Sigmoid colon (tissue), 7 donors: ENCODE measurements around the gene CCNQ. TPM values are rescaled to one million over a fixed set of nuclear protein-coding genes. Genes with fewer than 3 reads are reported as not detected.

Source experiments
- DNase-seq: peaks from one replicate; pipeline ENCODE4 v3.0.0-alpha.2; 2019
- H3K27ac ChIP-seq, 4 donors: fragments of 200-600 bp; sonication (generic); one replicate each; pipeline ENCODE4 v1.5.1; 2016 to 2019; ENCODE audit warnings: mild to moderate bottlenecking in 1 of 4
- H3K27me3 ChIP-seq, 3 donors: fragments of 200-600 bp; sonication (generic); one replicate each; pipeline ENCODE4 v1.5.1; 2019; ENCODE audit warnings: mild to moderate bottlenecking in 1 of 3
- H3K36me3 ChIP-seq, 4 donors: fragments of 200-600 bp; sonication (generic); one replicate each; pipeline ENCODE4 v1.5.1; 2016 to 2019
- H3K4me1 ChIP-seq, 4 donors: fragments of 200-600 bp; sonication (generic); one replicate each; pipeline ENCODE4 v1.5.1; 2017 to 2019
- H3K4me3 ChIP-seq, 4 donors: fragments of 200-600 bp; sonication (generic); one replicate each; pipeline ENCODE4 v1.5.1; 2017 to 2019; ENCODE audit warnings: mild to moderate bottlenecking in 2 of 4, moderate library complexity in 1 of 4
- H3K9me3 ChIP-seq, 4 donors: fragments of 200-600 bp in 3 of 4; sonication (generic) in 3 of 4; one replicate each; pipeline versions ENCODE4 v1.5.1 to v1.6.1; 2013 to 2019
- EP300 ChIP-seq, 4 donors: sonication (generic); formaldehyde crosslinking; IDR thresholded peaks; one replicate each; pipeline ENCODE4 v1.6.1; 2017; ENCODE audit warnings: antibody characterized with exemption in 4 of 4
- POLR2A ChIP-seq, 2 donors: fragments of 450-650 bp; IDR thresholded peaks; one replicate each; pipeline ENCODE4 v1.6.1; 2016; ENCODE audit warnings: antibody characterized with exemption in 2 of 2, mild to moderate bottlenecking in 2 of 2, moderate library complexity in 2 of 2
- POLR2AphosphoS5 ChIP-seq, 4 donors: sonication (generic); formaldehyde crosslinking; IDR thresholded peaks; one replicate each; pipeline ENCODE4 v1.6.1; 2017; ENCODE audit warnings: antibody characterized with exemption in 4 of 4
- WGBS, 2 donors: extraction: QIAGEN DNeasy Blood & Tissue Kit; methylation state at CpG; one replicate each; pipeline ENCODE4 v1.1.7; 2013; 5-methylcytosine and 5-hydroxymethylcytosine counted together
- intact Hi-C: fragments of 100-400 bp; cut with DNase I; formaldehyde crosslinking; loops from one replicate; pipeline ENCODE4 v1.15.1; 2023
- polyA plus RNA-seq, 3 donors: library from polyadenylated mRNA; stranded (reverse); fragments of 200-250 nt; gene quantifications; one replicate each; pipeline ENCODE4 v1.2.3, GENCODE V29; 2013
- total RNA-seq, 4 donors: library from RNA; depleted of rRNA; stranded (reverse); fragments of >200 nt; gene quantifications; one replicate each; pipeline ENCODE4 v1.1.0, GENCODE V29; 2016
- TF ChIP-seq, protein P1 (sequence below), 4 experiments: fragments of 450-650 bp in 3 of 4; fragments of 200-600 bp in 1 of 4; IDR thresholded peaks; one replicate each; pipeline ENCODE4 v1.5.1; 2016 to 2019; ENCODE audit warnings: antibody characterized with exemption in 4 of 4, mild to moderate bottlenecking in 3 of 4, moderate library complexity in 2 of 4
- donor health status: healthy with polysubstance abuse.
- donor health status: Bipolar disorder and iron deficiency.
- donor health status: healthy.

The CCNQ gene
- total and polyA plus RNA-seq, 7 donors = 31.8 to 49.0 (median 37.9) TPM

DNA sequence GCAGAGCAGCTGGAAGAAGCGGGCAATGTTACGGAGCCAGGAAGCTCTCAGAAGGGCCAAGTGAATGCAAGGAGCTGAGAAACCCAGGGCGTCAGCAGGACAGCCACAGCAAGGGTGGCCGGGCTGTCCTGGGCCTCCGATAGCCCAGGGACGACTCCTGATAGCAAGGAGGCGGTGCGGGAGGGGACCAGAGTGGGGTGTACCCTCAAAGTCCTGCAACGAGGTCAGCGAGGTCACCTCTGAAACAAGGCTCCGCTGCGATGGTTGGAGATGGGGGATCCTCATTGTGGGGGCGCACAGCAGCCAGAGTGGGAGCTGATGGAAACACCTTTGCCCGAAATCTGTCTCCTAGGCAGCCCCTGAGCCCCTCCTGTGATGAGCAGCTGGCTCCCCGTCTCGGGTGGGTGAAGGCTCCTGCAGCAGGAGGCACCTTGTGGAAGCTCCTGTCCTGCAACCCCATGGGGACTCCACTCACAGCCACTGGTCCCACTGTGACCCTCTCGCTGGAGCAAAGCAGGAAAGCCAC lies 4.3 kb upstream of the CCNQ start:
- no peak for DNase-seq
- TF ChIP-seq EP300 (IDR thresholded peaks at IDR 0.05) (no peak), POLR2A (IDR thresholded peaks at IDR 0.05) (no peak), POLR2AphosphoS5 (IDR thresholded peaks at IDR 0.05) (no peak)
- TF ChIP-seq, protein P1, sequence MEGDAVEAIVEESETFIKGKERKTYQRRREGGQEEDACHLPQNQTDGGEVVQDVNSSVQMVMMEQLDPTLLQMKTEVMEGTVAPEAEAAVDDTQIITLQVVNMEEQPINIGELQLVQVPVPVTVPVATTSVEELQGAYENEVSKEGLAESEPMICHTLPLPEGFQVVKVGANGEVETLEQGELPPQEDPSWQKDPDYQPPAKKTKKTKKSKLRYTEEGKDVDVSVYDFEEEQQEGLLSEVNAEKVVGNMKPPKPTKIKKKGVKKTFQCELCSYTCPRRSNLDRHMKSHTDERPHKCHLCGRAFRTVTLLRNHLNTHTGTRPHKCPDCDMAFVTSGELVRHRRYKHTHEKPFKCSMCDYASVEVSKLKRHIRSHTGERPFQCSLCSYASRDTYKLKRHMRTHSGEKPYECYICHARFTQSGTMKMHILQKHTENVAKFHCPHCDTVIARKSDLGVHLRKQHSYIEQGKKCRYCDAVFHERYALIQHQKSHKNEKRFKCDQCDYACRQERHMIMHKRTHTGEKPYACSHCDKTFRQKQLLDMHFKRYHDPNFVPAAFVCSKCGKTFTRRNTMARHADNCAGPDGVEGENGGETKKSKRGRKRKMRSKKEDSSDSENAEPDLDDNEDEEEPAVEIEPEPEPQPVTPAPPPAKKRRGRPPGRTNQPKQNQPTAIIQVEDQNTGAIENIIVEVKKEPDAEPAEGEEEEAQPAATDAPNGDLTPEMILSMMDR (IDR thresholded peaks at IDR 0.05) = no peak
- no peaks in the 10 kb centered on the region for H3K27me3 ChIP-seq
- 94 to 95% methylated on average over 17 of the region's 17 CpGs for WGBS, 2 donors
- no peaks in the 10 kb centered on the region for H3K9me3 ChIP-seq
- H3K4me1 ChIP-seq = peaks cover 0 to 15% (median 11%) of the 10 kb centered on the region in 4 donors
- intact Hi-C loops = loop anchor here (5.0 kb wide), 1 partner anchor 46 kb away; no protein-coding TSS in a partner anchor
- no peak overlapping the region for H3K4me3 ChIP-seq
- no peak overlapping the region for H3K27ac ChIP-seq
- H3K36me3 ChIP-seq = no peaks in the 10 kb centered on the region

DNA sequence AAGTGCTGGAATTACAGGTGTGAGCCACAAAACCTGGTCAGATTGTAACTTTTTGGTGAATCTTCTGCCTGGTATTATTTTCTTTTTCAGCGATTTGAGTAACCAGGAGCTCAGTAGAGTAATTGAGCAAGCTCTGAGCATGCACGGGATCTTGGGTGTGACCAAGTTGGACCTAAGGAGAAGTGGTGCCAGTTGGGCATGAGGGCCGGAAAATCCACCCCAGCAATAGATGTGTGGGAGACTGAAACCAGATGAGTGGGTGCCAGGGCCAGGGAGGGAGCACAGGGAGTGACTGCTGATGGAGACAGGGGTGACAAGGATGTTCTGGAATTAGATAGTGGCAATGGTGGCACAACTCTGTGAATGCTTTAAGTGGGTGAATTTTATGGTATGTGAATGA lies 3.7 kb upstream of the CCNQ start:
- no peak for DNase-seq
- H3K4me1 ChIP-seq = peaks cover 0 to 21% (median 14%) of the 10 kb centered on the region in 4 donors
- intact Hi-C loops = loop anchor here (5.0 kb wide), 1 partner anchor 45 kb away; no protein-coding TSS in a partner anchor
- H3K27me3 ChIP-seq = no peaks in the 10 kb centered on the region
- H3K4me3 ChIP-seq = no peak overlapping the region
- no peak overlapping the region for H3K27ac ChIP-seq
- TF ChIP-seq POLR2AphosphoS5 (IDR thresholded peaks at IDR 0.05) (no peak), EP300 (IDR thresholded peaks at IDR 0.05) (no peak), POLR2A (IDR thresholded peaks at IDR 0.05) (no peak)
- TF ChIP-seq, protein P1 (IDR thresholded peaks at IDR 0.05) = no peak
- H3K36me3 ChIP-seq = no peaks in the 10 kb centered on the region
- WGBS, 2 donors = 95 to 96% methylated on average over 3 of the region's 3 CpGs
- H3K9me3 ChIP-seq = no peaks in the 10 kb centered on the region

DNA sequence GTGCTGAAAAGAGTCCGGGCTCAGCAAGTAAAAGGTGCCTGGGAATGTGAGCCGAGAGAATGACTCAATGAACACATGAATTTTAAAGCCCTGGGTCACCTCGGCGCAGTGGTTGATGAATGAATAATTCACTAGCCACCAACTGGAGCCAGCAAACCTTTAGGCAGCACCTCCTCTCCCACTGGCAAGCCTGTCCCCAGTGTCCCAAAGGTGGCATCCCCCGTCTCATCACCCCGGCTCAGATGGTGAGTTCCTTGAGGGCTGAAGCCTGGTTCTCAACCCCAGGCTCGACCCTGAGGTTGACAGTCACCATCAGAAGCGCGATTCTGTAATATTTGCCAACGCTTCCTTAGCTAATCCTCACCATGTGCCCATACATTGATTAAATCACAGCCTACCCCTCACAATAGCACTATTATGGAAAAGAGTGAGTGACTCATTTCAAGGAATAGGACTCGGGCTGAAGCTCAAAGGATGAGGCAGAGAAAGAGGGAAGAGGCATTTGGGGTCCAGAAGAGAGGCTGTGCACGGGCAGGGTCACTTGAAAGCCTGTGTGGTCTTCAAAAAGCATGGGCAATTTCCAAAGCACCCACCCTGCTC lies 2.7 kb upstream of the CCNQ start:
- Histone ChIP-seq H3K27me3 (no peaks in the 10 kb centered on the region), H3K36me3 (no peaks in the 10 kb centered on the region), H3K4me1 (peaks cover 0 to 22% (median 14%) of the 10 kb centered on the region in 4 donors), H3K4me3 (no peak overlapping the region), H3K27ac (no peak overlapping the region), H3K9me3 (no peaks in the 10 kb centered on the region)
- TF ChIP-seq EP300 (IDR thresholded peaks at IDR 0.05) = no peak
- TF ChIP-seq POLR2AphosphoS5 (IDR thresholded peaks at IDR 0.05) = no peak
- TF ChIP-seq, protein P1 (IDR thresholded peaks at IDR 0.05) = no peak
- no peak for TF ChIP-seq POLR2A (IDR thresholded peaks at IDR 0.05)
- WGBS, 2 donors = 93 to 96% methylated on average over 12 of the region's 12 CpGs
- DNase-seq = no peak
- intact Hi-C loops = loop anchor here (5.0 kb wide), 1 partner anchor 44 kb away; no protein-coding TSS in a partner anchor

DNA sequence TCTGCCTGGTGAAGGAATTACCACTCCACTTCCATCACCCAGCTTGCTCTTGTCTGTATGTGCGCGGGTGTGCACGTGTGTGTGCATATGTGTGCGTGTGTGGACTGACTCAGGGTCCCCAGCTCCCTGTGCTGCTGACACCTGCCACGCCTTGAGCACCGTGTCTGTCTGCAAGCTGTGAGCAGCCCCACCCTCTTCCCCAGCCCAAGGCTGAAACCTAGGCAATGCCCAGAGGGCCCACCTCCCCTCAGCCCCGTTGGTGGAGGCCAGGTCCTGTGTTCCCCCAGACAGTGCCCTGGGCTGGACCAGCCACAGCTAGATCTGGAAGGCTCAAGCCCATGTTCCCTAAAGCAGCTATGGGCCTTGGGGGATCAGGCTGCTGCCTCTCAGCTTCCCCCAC lies 2.0 kb upstream of the CCNQ start:
- H3K27me3 ChIP-seq = no peaks in the 10 kb centered on the region
- no peak overlapping the region for H3K27ac ChIP-seq
- H3K4me1 ChIP-seq = peaks cover 0 to 22% (median 14%) of the 10 kb centered on the region in 4 donors
- H3K36me3 ChIP-seq = no peaks in the 10 kb centered on the region
- 60 to 80% methylated on average over 7 of the region's 7 CpGs for WGBS, 2 donors
- intact Hi-C loops = loop anchor here (5.0 kb wide), 1 partner anchor 44 kb away; no protein-coding TSS in a partner anchor
- no peak for DNase-seq
- H3K4me3 ChIP-seq = no peak overlapping the region
- H3K9me3 ChIP-seq = no peaks in the 10 kb centered on the region
- no peak for TF ChIP-seq EP300 (IDR thresholded peaks at IDR 0.05)
- TF ChIP-seq POLR2AphosphoS5 (IDR thresholded peaks at IDR 0.05) = no peak
- TF ChIP-seq, protein P1 (IDR thresholded peaks at IDR 0.05) = no peak
- no peak for TF ChIP-seq POLR2A (IDR thresholded peaks at IDR 0.05)
